OCI-LY1 (cell line): ENCODE results near the gene PLA2G3.

ENCODE experiments used
- EZH2 ChIP-seq: fragments of 200-600 bp; sonication (generic), shearing (Covaris generic); IDR thresholded peaks from 2 replicates; pipeline ENCODE4 v1.8.0; 2017; ENCODE audit warnings: borderline replicate concordance, mixed run types, mild to moderate bottlenecking, antibody characterized with exemption, low read length, moderate library complexity, mixed read lengths
- TF ChIP-seq, protein P1 (sequence below): fragments of 200-600 bp; sonication (generic), shearing (Covaris generic); IDR thresholded peaks from 2 replicates; pipeline ENCODE4 v1.5.1; 2017; ENCODE audit warnings: mild to moderate bottlenecking, antibody characterized with exemption, low read length, moderate library complexity, mixed read lengths

DNA sequence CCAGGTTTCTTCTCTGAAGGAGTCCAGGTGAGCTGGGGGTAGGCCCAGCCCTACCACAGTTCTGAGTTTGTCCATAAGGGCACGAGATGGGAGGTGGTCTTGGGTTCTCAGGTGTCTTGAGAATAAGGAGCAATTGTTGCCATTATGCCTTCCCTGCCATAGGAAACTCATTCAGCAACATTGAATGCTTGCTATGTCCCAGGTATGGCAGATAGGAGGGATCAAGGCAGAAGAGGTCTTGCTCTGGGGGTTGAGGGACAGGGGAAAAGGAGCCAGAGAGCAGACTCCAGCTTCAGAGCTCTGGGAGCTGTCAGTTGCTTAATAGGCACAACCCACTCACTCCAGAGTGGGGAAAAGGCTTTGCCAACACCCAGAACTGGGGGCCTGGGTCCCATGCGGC is 37.2 kb downstream of the PLA2G3 start:
- TF ChIP-seq, protein P1, sequence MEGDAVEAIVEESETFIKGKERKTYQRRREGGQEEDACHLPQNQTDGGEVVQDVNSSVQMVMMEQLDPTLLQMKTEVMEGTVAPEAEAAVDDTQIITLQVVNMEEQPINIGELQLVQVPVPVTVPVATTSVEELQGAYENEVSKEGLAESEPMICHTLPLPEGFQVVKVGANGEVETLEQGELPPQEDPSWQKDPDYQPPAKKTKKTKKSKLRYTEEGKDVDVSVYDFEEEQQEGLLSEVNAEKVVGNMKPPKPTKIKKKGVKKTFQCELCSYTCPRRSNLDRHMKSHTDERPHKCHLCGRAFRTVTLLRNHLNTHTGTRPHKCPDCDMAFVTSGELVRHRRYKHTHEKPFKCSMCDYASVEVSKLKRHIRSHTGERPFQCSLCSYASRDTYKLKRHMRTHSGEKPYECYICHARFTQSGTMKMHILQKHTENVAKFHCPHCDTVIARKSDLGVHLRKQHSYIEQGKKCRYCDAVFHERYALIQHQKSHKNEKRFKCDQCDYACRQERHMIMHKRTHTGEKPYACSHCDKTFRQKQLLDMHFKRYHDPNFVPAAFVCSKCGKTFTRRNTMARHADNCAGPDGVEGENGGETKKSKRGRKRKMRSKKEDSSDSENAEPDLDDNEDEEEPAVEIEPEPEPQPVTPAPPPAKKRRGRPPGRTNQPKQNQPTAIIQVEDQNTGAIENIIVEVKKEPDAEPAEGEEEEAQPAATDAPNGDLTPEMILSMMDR: no peak
- no peak for TF ChIP-seq EZH2
